NCI-H2196 treated with DMSO at 0.1 percent for 48 hours (cell line): Measurements from ENCODE around the gene PDP2.
"Not testable (repeated sequence)": the region's sequence is repeated elsewhere in the genome, so short reads cannot be mapped to it uniquely, and the experiment has no call there.

Experiments
- DNase-seq: peaks from one replicate; lab custom pipeline; 2025; ENCODE audit not compliant: unreplicated experiment; lab: John Stamatoyannopoulos, UW

Gene PDP2

DNA sequence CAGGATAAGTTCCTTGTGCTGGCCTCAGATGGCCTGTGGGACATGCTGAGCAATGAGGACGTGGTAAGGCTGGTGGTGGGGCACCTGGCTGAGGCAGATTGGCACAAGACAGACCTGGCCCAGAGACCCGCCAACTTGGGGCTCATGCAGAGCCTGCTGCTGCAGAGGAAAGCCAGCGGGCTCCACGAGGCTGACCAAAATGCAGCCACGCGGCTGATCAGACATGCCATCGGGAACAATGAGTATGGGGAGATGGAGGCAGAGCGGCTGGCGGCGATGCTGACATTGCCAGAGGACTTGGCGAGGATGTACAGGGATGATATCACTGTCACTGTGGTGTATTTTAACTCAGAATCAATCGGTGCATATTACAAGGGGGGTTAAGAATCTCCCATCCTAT, 5.2 kb downstream of the PDP2 start:
- no peak for DNase-seq

DNA sequence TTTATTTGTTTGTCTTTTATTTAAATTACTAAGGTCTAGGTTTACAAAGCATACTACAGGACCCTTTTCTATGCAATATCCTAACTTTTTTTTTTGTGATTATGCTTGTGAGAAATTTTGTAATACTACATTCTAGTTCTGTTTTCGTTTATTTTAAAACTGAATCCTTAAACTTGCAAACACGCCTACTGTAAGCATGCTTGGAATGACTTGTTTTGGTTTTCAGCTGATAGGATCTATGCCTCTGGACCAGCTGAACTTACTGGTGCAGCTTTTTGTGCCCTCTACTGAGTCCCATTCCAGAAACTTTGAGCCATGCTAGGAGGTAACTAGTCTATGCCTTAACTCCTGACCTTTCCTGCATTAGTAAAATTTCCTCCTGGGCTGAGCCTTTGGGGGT, 6.0 kb downstream of the PDP2 start:
- no peak for DNase-seq

GRCh38 chr16:66886914-66887313, 6.6 kb downstream of the PDP2 start:
- DNase-seq, result no peak

GRCh38 chr16:66888647-66889615, 8.6 kb downstream of the PDP2 start:
- DNase-seq, result no peak

DNA sequence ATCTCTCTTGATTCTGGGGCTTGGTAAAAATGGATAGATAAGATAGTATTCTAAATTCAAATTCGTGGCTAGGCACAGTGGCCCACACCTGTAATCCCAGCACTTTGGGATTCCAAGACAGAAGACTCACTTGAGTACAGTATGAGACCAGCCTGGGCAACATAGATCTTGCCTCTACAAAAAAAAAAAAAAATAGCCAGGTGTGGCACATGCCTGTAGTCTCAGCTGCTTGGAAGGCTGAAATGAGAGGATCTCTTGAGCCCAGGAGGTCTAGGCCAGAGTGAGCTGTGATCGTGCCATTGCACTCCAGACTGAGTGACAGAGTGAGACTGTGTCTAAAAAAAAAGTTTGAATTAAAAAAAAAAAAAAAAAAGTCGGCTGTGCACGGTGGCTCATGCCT, 9.3 kb downstream of the PDP2 start:
- DNase-seq, result no peak

DNA sequence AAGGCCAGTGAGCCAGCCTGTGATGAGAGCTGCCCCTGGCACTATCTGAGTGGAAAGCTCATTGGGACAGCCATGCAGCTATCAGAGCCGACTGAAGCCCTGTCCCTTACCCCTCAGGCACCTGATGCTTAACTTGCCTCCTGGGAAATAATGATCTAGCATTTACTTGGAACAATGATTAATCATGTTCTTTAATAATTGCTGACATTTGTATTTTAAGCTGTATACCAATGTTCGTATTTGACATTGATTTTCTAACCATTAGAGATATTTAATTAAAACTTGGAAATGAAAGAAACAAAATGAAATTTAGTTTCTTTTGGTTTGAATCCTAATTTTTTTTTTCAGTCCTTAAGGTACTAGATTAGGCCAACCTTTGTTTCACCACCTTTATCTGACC, 10.5 kb downstream of the PDP2 start:
- no peak for DNase-seq

DNA sequence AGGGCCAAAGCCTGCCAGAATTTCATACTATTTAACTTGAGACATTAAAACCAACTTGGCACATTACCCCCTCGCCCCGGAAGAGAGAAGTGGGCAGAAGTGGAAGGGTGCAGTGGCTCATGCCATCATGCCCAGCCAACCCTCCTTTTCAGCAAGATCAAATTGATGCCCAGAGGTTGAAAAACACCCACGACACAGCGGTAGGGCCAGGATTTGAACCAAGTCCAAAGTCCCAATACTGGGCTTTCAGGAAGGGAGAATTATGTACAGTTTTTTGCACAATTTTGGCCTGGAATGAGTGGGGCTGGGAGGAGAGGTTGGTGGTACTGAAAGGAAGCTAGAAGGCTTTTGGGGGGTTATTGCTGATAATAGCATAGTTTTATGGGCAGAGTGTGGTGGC, 11.0 kb downstream of the PDP2 start:
- no peak for DNase-seq

DNA sequence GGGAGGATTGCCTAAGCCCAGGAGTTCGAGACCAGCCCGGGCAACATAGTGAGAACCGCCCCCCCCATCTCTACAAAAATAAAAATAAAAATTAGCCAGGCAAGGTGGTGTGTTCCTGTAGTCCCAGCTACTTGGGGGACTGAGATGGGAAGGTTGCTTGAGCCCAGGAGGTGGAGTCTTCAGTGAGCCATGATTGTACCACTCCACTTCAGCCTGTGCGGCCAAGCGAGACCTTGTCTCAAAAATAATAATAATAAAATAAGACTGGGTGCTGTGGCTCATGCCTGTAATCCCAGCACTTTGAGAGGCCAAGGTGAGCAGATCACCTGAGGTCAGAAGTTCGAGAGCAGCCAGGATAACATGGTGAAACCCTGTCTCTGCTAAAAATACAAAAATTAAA, 11.5 kb downstream of the PDP2 start:
- no peak for DNase-seq

GRCh38 chr16:66894055-66894454, 13.7 kb downstream of the PDP2 start:
- no peak for DNase-seq

GRCh38 chr16:66894948-66895688, 14.8 kb downstream of the PDP2 start:
- peak; percentile 27 for DNase-seq

DNA sequence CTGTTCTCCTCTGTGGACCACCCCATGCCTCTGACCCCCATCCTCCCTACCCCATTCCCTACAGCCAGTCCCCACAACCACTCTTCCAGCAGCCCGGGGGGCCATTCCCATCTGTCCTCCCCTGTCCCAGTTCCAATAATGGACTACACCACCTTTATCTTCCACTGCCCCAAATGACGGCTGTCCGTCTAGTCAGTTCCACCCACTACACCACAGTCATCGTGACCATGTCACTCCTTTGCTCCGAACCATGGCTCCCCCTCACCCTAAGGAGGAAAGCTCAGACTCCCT, 15.3 kb downstream of the PDP2 start:
- no peak for DNase-seq

GRCh38 chr16:66895999-66896398, 15.7 kb downstream of the PDP2 start:
- no peak for DNase-seq

DNA sequence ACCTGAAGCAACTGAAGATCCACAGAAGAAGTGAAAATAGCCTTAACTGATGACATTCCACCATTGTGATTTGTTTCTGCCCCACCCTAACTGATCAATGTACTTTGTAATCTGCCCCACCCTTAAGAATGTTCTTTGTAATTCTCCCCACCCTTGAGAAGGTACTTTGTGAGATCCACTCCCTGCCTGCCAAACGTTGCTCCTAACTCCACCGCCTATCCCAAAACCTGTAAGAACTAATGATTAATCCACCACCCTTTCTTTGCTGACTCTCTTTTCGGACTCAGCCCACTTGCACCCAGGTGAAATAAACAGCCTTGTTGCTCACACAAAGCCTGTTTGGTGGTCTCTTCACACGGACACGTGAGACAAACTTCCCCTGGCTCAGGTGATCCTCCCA, 16.4 kb downstream of the PDP2 start:
- not testable (repeated sequence) for DNase-seq

- DNase-seq, result no peak
Observed at GRCh38 chr16:66898207-66898606, 17.9 kb downstream of the PDP2 start.

DNA sequence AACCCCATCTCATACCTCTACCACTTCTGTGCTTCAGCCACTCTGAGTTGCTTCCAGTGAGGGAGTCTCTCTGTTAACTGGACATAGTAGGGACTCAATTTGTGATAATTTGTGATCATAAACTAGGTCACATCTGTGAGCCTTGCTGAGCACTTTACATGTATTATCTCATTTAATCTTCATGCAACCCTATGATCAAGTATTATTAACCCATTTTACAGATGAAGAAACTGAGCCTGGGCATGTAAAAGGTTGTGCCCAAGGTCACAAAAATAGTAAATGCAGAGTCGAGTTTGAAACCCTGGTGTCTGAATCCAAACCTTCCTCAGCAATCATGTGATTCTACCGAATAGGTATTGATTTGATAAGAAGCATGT, 18.6 kb downstream of the PDP2 start:
- DNase-seq, result no peak

- DNase-seq, result peak; percentile 13
Observed at GRCh38 chr16:66899310-66899944, 19.1 kb downstream of the PDP2 start.

DNA sequence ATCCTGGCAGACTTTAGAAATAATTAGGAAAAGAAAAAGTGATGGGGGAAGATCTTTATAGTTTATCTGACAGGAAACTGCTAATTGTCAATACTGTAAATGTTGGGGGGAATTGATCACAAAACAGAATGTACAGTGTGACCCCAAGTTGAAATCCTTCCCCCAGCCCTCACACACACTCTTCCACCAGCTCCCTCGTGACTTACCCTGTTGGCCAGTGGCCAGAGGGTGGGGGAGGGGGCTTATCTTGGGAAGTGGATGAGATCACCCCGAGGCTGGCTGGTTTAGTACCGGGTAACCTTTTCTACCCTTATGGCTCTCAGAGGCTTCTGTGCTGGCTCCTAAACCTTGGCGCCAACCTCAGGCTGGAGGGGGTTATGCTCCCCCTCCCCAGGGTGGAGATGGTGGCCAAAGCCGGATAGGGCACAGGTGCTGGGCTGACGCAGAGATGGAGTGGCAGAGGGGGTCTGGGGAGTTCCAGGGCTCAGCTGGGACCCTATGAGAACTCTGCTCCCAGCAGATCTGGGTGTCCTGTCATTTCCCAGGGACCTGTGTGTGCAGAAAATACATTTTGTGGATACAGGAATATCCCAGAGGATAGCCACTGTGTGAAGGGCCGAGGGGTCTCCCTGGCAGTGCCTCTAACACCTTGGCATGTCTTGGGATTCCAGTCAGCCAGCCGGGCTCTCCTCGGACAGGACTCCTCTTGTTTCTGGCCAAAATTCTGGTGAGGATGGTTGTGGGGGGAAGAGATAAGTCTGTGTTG, 19.8 kb downstream of the PDP2 start:
- peak; percentile 20 for DNase-seq

- no peak for DNase-seq
Observed at GRCh38 chr16:66900721-66901441, 20.6 kb downstream of the PDP2 start.

GRCh38 chr16:66901626-66902025, 21.3 kb downstream of the PDP2 start:
- DNase-seq, result no peak

GRCh38 chr16:66902648-66903543, 22.6 kb downstream of the PDP2 start:
- no peak for DNase-seq
